GM21515 (cell line): Measurements from ENCODE around the gene TAAR5.
"Not testable (repeated sequence)": the region's sequence is repeated elsewhere in the genome, so short reads cannot be mapped to it uniquely, and the experiment has no call there.

Source experiments
- ATAC-seq: cut with Tn5 transposase; IDR thresholded peaks from one replicate; pipeline ENCODE4 v1.9.1; 2021; ENCODE audit not compliant: unreplicated experiment

TAAR5 gene, protein sequence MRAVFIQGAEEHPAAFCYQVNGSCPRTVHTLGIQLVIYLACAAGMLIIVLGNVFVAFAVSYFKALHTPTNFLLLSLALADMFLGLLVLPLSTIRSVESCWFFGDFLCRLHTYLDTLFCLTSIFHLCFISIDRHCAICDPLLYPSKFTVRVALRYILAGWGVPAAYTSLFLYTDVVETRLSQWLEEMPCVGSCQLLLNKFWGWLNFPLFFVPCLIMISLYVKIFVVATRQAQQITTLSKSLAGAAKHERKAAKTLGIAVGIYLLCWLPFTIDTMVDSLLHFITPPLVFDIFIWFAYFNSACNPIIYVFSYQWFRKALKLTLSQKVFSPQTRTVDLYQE

DNA sequence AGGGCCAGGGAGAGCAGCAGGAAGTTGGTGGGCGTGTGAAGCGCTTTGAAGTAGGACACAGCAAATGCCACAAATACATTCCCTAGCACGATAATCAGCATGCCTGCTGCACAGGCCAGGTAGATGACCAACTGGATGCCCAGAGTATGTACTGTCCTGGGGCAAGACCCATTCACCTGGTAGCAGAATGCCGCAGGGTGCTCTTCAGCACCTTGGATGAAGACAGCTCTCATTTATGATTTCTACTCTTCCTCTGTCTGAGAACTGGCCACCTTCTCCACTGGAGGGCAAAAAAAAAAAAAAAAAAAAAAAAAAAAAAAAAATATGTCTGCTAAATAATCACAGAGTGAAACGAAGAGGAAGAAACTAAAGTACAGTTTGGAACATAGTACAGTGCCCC, at the start of gene TAAR5:
Gene TAAR5, minus strand, starts transcription at position 288 of the 400 bp plus-strand sequence. Its CDS starts 55 bp downstream, at position 233.
- no peak for ATAC-seq

DNA sequence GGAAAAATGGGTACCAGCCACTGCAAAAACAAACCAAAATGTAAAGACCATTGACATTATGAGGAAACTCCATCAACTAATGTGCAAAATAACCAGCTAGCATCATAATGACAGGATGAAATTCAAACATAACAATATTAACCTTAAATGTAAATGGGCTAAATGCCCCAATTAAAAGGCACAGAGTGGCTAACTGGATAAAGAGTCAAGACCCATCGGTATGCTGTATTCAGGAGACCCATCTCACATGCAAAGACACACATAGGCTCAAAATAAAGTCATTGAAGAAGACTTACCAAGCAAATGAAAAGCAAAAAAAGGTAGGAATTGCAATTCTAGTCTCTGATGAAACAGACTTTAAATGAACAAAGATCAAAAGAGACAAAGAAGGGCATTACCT, 47.6 kb upstream of the TAAR5 start:
- ATAC-seq: not testable (repeated sequence)

DNA sequence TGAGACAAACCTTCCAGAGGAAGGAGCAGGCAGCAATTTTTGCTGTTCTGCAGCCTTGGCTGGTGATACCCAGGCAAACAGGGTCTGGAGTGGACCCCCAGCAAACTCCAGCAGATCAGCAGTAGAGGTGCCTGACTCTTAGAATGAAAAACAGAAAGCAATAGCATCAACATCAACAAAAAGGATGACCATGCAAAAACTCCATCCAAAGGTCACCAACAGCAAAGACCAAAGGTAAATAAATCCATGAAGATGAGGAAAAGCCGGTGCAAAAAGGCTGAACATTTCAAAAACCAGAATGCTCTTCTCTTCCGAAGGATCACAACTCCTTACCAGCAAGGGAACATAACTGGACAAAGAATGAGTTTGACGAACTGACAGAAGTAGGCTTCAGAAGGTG, 46.4 kb upstream of the TAAR5 start:
- ATAC-seq: not testable (repeated sequence)

DNA sequence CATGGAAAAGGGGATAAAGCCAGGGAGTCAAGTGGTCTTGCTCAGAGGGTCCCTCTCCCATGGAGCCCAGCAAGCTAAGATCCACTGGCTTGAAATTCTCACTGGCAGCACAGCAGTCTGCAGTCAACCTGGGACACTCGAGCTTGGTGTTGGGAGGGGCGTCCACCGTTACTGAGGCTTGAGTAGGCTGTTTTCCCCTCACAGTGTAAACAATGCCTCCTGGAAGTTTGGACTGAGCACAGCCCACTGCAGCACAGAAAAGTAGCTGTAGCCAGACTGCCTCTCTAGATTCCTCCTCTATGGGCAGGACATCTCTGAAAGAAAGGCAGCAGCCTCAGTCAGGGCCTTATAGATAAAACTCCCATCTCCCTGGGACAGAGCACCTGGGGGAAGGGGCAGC, 45.7 kb upstream of the TAAR5 start:
- ATAC-seq: not testable (repeated sequence)

DNA sequence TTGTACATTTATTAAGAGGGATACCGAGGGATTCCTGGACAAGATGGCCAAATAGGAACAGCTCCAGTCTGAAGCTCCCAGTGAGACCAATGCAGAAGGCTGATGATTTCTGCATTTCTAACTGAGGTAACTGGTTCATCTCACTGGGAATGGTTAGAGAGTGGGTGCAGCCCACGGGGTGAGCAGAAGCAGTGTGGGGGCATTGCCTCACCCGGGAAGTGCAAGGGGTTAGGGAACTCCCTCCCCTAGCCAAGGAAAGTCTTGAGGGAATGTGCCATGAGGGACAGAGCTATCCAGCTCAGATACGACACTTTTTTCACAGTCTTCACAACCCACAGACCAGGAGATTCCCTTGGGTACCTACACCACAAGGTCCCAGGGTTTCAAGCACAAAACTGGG, 45.3 kb upstream of the TAAR5 start:
- no peak for ATAC-seq

DNA sequence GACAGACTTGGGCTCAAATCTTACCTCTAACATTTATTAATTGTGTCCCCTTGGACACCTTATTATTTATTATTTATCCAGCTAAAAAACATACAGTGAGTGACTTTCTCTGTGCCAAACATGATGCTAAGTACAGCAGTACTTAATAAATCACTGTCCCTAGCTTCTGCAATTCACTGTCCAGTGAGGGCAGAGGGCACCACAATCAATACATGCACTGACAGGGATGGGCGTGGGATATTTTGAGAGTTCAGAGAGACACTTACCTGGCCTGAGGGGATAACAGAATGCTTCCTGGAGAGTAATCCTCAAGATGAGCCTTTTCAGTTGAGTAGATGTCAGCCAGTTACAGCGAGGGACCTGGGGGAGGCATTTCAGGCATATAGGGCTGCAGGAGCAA, 43.8 kb upstream of the TAAR5 start:
- no peak for ATAC-seq

DNA sequence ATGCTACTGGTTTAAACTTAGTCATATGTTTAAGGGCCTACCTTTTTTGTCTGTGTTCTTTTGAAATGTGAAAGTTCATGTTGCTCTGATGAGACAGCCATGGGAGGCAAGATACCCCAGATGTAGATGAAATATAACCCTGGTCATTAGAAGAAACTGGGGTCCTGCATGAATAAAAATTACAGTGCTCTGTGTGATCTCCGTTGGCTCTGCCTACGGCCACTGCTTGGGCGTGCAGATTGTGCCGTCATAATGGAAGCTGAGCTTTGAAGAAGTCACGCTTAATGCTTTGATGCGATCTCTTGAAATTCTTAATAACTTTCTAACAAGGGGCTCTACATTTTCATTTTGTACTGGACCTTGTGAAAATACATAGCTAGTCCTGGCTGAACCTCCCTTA, 34.6 kb upstream of the TAAR5 start, which contains the start of gene TAAR2:
Gene TAAR2, minus strand, starts transcription at position 101 of the 400 bp plus-strand sequence. Its CDS starts 0 bp downstream, at position 101.
- ATAC-seq: no peak

DNA sequence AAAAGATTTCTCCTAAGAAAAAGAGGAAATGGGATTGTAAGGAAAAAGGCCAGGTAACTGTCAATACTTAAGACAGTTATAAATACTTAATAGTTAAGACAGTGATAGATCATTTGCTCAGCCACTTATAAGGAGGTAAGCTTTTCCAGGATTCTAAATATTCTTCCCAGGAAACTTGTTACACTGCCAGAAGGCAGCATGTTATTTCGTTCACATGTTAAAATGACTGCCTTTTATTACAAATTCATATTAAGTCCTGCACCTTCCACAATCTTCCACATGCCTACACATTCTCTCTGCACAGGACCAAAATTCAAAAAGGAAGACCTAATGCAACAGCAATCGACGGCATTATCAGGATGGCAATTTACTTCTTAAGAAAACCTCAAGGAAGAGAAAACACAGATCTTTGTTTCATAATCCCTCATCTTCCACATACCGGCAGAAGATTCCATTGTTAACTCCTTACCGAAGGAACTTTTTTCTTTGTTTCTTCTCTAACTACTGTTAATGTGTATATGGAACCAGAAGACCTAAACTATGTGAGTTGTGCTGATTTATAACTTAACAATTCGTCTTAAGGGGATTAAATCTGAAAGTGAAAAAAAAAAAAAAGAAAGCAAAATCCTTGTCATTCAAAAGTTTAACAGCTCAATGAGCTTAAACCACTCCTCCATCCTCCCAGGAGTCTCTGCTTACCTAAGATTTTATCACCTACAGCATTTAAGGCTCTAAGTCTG, 33.7 kb upstream of the TAAR5 start:
- ATAC-seq: no peak

DNA sequence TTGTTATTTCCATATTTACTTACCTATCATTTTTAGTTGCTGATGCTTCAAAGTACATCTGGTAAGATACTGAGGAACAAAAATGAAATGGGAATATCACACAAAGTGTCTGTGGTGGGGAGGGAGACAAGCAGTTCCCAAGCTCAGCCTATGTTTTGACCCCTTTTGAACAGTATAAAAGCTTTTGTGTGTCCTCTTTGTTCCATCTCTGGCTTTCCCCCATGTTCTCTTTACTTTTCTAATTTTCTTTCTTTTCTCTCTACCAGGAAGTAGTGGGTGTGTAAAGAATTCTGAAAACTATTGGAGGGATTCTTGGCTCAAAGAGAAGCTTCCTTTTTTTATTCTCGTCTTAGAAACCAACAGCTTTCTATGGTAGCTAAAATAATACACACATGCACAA, 27.1 kb upstream of the TAAR5 start:
- ATAC-seq: no peak

DNA sequence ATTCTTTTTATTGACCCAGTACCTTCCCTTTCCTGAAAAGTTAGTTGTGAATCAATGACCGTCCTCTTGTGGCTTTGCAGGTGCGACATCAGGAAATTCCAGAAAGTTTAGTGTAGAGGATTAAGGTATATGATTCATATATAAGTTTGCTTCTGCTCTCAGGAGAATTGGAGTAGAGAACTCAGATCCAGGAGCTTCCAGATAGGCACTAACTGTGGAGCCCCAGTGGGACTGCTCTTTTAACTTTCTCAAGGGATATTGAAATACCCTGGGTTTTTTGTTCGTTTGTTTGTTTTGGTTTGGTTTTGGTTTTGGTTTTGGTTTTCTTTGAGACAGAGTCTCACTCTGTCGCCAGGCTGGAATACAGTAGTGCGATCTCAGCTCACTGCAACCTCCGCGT, 25.0 kb upstream of the TAAR5 start:
- peak; percentile 65 for ATAC-seq

DNA sequence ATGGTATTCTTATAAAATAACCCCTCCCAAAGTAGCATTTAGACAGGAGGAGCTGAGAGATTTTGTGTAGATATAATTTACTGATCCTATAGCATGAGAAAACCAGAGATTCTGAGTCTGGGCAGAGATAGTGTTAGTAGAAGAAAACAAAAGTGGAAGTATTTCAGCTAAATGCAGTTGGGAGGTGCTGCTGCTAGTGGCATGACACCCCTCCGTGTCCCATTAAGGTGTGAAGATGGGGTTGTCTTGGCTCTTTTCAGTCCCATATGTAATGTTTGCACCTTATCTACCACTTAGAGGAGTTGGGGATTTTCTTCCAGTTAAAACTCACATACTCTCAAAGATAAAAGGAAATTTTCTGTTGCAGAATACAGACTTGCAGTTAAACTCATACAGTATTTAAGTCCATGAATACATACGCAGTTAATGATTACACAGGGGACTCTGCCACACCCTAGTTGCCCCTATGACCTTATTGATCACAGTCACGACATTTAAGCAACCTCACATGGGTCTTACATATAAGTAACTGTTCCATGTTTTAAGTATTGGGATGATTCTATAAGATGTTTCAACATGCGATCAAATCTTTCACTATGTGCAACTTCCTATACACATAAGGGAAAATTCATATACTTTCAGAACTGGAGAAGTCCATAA, 23.0 kb upstream of the TAAR5 start:
- ATAC-seq: no peak

DNA sequence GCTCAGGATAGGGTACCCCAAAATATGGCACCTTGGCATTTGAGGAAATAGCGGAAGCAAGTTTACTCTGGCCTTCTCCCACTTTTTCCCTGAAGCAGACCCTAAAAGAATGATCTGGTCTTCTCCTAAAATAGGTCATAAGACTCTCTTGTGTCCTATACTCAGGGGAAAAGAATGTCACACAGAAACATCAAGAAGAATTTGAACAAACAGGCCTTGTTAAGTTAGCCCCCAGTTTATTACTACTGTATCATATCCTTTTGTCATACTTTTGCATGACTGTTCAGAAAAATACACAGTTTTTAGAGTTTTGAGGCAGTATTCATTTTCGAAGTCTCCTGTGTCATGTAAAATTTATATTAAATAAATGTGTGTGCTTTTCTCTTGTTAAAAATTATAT, 22.1 kb upstream of the TAAR5 start:
- ATAC-seq: no peak

DNA sequence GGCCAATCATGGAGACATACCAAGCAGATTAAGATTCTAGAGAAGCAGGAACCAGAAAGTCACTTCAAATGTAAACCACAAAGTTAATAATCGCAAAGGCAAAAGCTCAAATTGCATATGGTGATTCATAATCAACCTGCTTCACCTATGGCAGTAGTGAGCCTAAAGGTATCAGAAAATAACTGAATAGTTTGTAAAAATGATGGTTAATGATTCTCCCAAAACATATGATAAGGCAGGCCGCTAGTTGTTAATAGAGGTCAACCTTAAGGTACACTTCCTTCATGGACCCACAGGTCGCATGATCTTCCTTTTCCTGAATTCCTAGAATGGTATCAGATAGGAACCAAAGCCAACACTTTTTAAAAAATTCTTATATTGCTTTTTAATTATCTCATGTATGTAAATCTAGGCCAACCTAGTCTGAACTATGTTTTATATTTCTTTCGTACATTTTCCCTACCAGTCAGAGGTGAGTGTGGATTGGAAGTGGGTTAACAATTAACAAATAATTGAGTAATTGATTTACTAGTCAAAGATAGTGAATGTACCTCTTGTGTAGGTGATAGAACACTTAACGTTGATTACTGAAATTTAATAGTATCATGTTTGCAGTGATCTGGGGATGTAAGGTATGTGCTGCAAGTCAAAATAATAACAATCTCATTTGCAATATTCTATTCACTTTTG, 18.1 kb upstream of the TAAR5 start:
- ATAC-seq: no peak

DNA sequence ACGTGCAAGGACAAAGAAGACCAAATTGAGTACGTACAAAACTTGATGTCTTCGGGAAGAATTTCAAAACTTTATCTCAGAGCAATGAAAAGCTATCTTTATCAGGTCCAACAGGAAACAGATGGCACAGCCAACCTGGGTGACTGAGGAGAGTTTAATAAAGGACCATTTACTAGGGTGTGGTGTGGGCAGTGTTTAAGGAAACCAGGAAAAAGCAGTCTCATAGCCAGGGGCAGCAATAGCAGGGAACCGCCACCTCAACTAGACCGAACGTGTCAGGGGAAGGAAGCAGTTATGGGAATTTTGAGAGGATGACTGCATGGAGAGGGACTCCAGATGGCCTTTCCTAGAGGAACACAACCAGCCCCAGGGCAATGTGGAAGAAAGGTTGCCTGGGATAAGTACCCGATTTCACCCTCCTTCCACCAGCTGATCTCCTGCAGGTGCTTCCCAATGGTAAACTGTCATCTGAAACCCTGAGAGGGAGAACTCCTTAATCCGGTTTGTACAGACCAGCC, 15.2 kb upstream of the TAAR5 start:
- no peak for ATAC-seq

DNA sequence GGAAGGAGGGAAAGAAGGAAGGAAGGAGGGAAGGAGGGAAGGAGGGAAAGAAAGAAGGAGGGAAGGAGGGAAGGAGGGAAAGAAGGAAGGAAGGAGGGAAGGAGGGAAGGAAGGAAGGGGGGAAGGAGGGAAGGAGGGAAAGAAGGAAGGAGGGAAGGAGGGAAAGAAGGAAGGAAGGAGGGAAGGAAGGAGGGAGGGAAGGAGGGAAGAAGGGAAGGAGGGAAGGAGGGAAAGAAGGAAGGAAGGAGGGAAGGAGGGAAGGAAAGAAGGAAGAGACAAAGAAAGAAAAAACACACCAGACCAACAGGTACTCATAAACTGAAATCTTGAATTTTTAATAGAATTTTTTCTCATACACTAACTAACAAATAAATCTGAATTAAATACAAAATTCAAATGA, 11.4 kb upstream of the TAAR5 start:
- not testable (repeated sequence) for ATAC-seq

DNA sequence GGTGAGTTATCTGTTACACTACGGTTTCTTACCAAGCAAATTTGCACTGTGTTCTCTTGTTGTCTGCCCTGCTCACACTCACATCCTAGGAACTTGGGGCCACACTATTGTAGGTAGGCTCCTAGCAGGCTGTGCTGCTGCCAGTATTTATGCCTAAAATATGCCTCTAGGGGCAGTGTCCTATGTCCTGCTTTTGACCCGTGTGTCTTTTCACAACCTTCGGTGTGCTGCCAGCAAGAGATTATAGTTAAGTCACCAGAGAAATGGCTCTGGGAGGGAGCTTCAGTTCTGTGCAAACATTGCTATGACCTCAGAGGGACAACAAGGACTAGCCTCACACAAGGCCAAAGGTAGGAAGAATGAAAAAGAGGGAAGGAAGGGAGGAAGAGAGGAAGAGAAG, 8.9 kb upstream of the TAAR5 start:
- ATAC-seq: no peak

DNA sequence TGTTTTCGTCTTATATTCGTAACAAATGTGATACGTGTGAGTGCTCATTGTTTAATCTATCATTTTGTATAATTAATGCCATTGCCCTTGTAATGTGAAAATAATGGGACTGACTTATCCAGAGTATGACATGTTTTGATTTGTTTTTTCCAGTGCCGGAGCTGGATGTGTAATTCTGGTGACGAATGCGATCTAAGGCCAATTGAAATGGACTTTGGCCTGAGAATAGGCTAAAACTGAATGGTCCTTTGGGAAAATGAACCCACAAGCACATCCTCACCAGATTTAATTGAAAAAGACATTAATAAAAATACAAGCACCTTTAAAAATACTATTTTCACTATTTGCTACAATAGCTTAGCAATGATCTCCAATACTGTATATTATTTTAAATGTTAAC, 6.7 kb upstream of the TAAR5 start:
- ATAC-seq: no peak

DNA sequence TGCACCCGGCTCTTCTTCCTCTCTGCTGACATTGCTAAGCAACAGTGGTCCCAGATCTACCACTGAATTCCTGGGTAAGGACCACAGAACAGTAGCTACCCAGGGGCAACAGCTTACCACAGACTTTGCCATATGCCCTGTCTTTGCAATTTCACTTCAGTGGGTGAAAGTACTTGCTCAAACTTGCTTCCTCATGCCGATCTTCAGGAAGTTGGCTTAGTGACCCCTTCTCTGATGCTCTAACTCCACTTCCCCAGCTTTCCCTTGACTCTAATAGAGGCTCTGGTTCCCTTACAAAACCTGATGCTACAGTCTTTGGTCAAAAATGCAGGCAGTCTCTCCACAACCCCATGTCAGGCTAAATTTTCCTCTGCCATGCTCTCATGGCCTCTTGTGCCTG, 3.3 kb upstream of the TAAR5 start:
- ATAC-seq: no peak

DNA sequence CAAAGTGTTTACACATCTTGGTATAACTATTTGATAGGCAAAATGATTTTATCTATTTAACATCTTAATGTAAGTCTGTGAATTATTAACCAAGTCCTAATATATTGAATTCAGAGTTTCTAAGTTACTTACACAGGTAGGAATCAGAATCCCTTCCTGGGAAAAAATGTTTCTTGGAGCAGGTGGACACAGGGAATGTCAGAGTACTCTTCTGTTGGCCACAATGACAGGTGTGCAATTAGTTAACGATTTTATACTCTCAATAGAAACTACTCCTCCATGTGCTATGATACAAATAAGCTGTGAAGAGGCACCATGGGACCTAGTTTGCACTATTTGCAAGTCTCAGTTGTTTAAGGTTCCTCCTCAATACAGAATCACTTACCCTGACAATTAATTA, 821 bp upstream of the TAAR5 start:
- no peak for ATAC-seq

DNA sequence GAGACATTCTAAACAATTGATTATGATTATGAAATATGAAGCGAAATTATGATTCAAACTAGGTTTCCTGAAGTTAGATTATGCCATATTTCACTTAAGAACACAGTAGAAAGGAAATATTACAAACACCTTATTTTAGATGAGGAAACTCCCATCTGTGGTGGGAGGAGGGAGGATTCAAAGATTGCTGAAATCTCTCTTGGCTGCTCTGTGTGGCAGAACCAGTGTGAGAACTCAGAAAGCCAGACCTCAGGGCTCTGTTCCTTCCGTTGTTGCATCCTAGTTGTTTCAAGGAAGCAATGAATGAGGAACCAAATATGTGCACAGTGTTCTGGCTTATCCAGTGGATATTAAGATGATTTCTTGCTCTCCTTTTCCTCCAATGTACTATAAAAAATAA, 2.1 kb downstream of the TAAR5 start:
- no peak for ATAC-seq

DNA sequence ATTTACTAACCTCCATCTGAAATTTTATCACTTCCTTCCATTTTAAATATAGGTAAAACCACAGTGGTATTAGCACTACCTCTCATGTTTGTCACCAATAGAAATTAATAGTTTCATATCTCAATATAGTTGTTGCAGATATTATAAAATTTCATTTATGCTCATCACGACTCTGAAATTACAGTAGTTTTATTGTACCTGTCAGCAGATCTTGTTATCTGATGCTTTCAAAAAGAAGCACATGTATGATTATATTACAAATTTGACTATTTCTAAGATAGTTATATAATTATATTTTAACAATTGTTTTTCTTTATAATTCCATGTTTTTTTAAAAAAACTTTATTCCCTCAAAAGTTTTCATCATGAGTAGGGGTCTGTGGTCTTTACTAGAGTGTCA, 4.8 kb downstream of the TAAR5 start:
- no peak for ATAC-seq
